Neural progenitor cell (in vitro differentiated cells): ENCODE measurements around the gene ADSS1.

Experiments
- EZH2 ChIP-seq: fragments of 200-600 bp; sonication (generic); IDR thresholded peaks from 2 replicates; pipeline ENCODE4 v1.6.1; 2017; ENCODE audit warnings: antibody characterized with exemption, mild to moderate bottlenecking, moderate library complexity
- TF ChIP-seq, protein P1 (sequence below): fragments of 200-600 bp; sonication (generic); IDR thresholded peaks from 2 replicates; pipeline ENCODE4 v1.5.1; 2017; ENCODE audit warnings: antibody characterized with exemption, mild to moderate bottlenecking

DNA sequence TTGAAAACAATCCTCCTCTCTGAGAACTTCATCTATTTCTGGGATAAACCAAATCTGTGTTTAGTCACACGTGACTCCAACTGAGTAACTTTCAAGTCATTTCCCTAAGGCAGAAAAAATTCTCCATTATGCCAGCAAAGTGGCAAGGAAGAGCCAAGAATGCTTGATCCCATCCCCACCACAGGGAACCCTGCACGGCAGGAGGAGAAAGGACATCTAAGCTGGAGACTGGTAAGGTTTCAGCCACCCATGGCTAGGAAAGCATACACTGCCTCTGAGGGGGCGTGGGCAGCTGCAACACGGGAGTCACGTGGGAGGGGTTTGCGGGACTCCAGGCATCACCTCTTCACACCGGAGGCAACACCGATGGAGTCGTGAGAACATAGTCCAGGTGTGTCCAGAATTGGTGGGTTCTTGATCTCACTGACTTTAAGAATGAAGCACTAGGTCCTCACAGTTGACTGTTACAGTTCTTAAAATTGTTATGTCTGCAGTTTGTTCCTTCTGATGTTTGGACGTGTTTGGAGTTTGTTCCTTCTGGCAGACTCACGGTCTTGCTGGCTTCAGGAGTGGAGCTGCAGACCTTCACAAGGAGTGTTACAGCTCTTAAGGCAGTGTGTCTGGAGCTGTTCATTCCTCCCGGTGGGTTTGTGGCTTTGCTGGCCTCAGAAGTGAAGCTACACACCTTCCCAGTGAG is 26.2 kb downstream of the ADSS1 start:
- TF ChIP-seq, protein P1, sequence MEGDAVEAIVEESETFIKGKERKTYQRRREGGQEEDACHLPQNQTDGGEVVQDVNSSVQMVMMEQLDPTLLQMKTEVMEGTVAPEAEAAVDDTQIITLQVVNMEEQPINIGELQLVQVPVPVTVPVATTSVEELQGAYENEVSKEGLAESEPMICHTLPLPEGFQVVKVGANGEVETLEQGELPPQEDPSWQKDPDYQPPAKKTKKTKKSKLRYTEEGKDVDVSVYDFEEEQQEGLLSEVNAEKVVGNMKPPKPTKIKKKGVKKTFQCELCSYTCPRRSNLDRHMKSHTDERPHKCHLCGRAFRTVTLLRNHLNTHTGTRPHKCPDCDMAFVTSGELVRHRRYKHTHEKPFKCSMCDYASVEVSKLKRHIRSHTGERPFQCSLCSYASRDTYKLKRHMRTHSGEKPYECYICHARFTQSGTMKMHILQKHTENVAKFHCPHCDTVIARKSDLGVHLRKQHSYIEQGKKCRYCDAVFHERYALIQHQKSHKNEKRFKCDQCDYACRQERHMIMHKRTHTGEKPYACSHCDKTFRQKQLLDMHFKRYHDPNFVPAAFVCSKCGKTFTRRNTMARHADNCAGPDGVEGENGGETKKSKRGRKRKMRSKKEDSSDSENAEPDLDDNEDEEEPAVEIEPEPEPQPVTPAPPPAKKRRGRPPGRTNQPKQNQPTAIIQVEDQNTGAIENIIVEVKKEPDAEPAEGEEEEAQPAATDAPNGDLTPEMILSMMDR = no peak
- TF ChIP-seq EZH2 = no peak
